A549 (cell line): ENCODE results near the gene MYEOV.

ENCODE experiments used
- EP300 ChIP-seq, 2 experiments: fragments of >200 bp; sonication (Bioruptor Twin); formaldehyde crosslinking; IDR thresholded peaks; 2 replicates in 1 of 2; 3 replicates in 1 of 2; pipeline ENCODE4 v1.6.1; 2016 to 2017
- GATA3 ChIP-seq: IDR thresholded peaks from 2 replicates; pipeline ENCODE4 v1.6.1; 2012; ENCODE audit warnings: borderline replicate concordance
- MYC ChIP-seq: IDR thresholded peaks from 2 replicates; pipeline ENCODE4 v1.6.1; 2012; ENCODE audit warnings: mild to moderate bottlenecking, inconsistent platforms, low read length, improper control_type of control experiment, borderline replicate concordance
- NR3C1 ChIP-seq: fragments of >200 bp; sonication (Bioruptor Twin); formaldehyde crosslinking; IDR thresholded peaks from 3 replicates; pipeline ENCODE4 v1.6.1; 2017
- POLR2A ChIP-seq: IDR thresholded peaks from 2 replicates; pipeline ENCODE4 v1.6.1; 2012; ENCODE audit warnings: mild to moderate bottlenecking, low read length
- RAD21 ChIP-seq, 2 experiments: fragments of >200 bp in 1 of 2; sonication (Bioruptor Twin) in 1 of 2; formaldehyde crosslinking in 1 of 2; IDR thresholded peaks in 1 of 2; conservative IDR thresholded peaks in 1 of 2; 2 replicates in 1 of 2; 3 replicates in 1 of 2; pipeline ENCODE4 v1.6.1; 2012 to 2018; ENCODE audit warnings: inconsistent platforms in 1 of 2
- RNF2 ChIP-seq: fragments of 200-600 bp; sonication (generic); IDR thresholded peaks from 2 replicates; pipeline ENCODE4 v1.6.1; 2016; ENCODE audit warnings: low read depth, mild to moderate bottlenecking, antibody characterized with exemption, moderate library complexity, borderline replicate concordance
- TF ChIP-seq, protein P1 (sequence below): fragments of >200 bp; sonication (Bioruptor Twin); formaldehyde crosslinking; IDR thresholded peaks from 3 replicates; pipeline ENCODE4 v1.5.1; 2016

DNA sequence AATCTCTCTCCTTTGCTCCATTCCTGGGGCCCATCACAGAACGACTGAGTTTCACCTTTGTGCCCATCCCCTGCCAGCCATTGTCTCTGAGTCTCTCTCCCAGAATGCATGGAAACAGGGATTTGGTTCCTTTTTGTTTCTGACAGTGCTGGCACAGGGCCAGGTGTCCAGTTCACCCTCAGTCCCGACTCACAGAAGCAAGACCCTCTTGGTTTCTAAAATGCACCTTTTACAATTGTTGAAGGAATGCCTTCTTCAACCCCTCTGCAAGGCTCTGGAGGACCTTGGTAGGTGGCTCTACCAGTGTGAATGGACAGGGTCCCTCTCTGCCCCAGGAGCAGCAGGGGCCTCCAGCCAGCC, 5.1 kb upstream of the MYEOV start:
- TF ChIP-seq, protein P1, sequence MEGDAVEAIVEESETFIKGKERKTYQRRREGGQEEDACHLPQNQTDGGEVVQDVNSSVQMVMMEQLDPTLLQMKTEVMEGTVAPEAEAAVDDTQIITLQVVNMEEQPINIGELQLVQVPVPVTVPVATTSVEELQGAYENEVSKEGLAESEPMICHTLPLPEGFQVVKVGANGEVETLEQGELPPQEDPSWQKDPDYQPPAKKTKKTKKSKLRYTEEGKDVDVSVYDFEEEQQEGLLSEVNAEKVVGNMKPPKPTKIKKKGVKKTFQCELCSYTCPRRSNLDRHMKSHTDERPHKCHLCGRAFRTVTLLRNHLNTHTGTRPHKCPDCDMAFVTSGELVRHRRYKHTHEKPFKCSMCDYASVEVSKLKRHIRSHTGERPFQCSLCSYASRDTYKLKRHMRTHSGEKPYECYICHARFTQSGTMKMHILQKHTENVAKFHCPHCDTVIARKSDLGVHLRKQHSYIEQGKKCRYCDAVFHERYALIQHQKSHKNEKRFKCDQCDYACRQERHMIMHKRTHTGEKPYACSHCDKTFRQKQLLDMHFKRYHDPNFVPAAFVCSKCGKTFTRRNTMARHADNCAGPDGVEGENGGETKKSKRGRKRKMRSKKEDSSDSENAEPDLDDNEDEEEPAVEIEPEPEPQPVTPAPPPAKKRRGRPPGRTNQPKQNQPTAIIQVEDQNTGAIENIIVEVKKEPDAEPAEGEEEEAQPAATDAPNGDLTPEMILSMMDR: no peak
- TF ChIP-seq EP300 (IDR thresholded peaks at IDR 0.05): no peak
- no peak for TF ChIP-seq MYC
- TF ChIP-seq RAD21 (conservative IDR thresholded peaks at IDR 0.05 in 1 of 2, IDR thresholded peaks at IDR 0.05 in 1 of 2): no peak
- no peak for TF ChIP-seq GATA3
- TF ChIP-seq POLR2A: no peak
- TF ChIP-seq NR3C1: no peak
- no peak for TF ChIP-seq RNF2
